Hematopoietic multipotent progenitor cell treated with erythropoietin and hydrocortisone succinate and interleukin-3 and kit ligand, for 4 days (in vitro differentiated cells): ENCODE measurements around the gene ARHGAP8.
A peak's percentile ranks its signal among the peaks of the same experiment; 100 is the strongest.
"Not testable (repeated sequence)": the region's sequence is repeated elsewhere in the genome, so short reads cannot be mapped to it uniquely, and the experiment has no call there.

Experiments
- DNase-seq: peaks from one replicate; pipeline ENCODE4 v3.0.0-alpha.2; 2015

ARHGAP8 gene

DNA sequence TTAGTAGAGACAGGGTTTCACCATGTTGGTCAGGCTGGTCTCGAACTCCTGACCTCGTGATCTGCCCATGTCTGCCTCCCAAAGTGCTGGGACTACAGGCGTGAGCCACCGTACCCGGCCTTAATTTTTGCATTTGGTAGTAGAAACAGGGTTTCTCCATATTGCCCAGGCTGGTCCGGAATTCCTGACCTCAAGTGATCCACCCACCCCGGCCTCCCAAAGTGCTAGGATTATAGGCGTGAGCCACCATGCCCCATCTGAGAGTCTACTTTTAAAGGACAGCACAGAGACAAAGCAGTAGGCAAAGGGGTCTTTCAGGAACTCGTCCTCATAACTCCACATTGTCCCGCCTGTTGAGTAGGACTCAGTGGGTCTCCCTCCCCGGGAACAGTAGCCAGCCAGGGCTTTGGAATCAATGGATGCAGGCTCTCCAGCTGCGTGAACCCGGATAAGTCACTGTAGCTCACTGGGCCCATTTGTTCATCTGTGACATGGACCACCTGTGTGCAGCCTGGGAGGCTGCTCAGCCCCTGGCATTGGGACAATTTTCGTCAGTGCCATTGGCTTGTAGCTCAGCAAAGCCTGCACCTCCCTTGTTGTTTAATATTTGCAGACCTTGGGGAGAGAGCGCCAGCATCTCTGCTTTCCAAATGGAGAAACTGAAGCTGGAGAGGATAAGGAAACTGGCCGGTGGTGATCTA, 86.1 kb downstream of the ARHGAP8 start:
- DNase-seq, result no peak

DNA sequence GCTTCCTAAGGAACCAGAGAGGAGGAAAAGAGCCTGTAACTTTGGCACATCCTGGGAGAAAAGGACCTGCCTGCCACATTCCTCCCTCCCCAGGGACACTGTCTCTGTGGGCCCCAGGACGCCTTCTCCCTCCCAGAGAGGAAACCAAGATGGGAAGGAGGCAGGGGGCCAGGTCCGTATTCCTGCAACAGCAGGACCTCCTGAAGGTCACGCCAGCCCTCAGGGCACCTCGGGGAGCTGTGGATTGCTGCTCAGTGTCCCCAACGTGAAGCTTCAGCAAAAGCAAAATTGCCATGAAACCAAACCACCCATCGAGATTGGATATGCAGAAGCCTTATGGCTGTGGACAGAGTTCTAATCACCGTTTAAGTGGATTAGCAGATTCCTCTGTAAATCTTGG, 86.7 kb downstream of the ARHGAP8 start:
- no peak for DNase-seq

DNA sequence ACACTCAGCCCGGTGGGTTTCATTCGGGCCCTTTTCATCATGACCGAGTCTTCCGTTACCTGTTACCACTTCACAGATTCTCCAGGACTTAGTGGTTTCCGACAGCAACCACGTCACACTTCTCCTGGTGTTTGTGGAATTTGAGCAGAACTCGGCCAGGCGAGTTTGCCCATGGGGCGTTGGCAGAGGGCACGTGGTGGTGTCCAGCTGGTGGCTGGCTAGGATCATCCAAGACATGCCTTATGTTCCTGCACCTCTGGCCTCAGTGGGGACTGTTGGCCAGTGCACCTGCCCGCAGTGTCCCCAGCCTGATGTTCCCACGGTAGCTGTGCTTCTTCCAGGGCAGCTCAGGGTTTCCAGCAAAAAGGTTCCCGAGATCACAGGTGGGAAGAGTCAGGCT, 87.3 kb downstream of the ARHGAP8 start:
- no peak for DNase-seq

DNA sequence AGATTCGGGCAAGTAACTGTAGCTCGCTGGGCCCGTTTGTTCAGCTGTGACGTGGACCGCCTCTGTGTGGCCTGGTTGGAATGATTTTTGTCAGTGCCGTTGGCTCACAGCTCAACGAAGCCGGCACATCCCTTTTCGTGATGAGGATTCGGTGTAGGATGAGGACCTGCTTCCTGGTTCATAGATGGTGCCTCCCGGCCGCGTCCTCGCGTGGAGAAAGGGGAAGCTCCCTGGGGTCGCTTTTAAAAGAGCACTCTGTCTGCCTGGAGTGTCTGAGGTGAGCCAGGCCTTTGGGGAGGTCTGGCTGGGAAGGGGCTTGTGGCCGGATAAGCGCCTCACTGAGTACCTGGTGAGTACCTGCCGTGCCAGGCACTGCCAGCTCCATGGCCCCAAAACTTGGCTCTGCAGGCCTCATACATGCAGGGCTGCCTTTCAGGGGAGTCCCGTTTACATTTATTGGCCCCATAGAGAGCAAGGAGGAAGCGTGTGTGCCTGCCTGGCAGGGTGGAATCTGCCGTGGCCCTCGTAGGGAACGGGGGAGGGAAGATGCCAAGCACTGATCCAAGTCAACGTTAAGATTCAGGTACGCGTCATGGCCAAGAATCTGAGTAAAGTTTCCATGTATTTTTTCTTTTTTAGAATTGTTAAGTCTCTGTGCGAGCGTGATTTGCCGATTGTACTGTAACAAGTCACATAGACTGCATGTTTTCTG, 88.4 kb downstream of the ARHGAP8 start:
- no peak for DNase-seq

- no peak for DNase-seq
Observed at GRCh38 chr22:44842417-44842816, 90.0 kb downstream of the ARHGAP8 start.

DNA sequence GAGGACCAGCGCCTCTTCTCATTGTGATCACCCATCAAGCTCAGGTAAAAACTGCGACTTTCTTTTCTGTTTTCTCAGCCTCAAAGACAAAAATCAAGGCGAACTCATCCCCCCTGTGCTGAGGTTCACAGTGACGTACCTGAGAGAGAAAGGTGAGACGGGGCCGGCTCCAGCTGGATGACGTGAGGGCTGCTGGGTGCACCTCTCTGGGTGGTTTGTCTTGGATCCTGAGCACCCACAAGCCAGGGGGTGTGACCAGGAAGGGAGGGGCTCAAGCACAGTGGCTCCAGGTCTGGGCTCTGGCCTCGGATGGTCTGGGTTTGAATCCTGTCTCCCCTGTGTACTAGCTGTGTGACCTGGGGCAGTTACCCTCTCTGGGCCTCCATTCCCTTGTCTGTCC, 92.8 kb downstream of the ARHGAP8 start:
- no peak for DNase-seq

- DNase-seq, result no peak
Observed at GRCh38 chr22:44845796-44846720, 93.7 kb downstream of the ARHGAP8 start.

GRCh38 chr22:44846726-44847275, 94.4 kb downstream of the ARHGAP8 start:
- DNase-seq, result no peak

- no peak for DNase-seq
Observed at GRCh38 chr22:44847380-44847779, 95.0 kb downstream of the ARHGAP8 start.

- no peak for DNase-seq
Observed at GRCh38 chr22:44847892-44848291, 95.5 kb downstream of the ARHGAP8 start.

DNA sequence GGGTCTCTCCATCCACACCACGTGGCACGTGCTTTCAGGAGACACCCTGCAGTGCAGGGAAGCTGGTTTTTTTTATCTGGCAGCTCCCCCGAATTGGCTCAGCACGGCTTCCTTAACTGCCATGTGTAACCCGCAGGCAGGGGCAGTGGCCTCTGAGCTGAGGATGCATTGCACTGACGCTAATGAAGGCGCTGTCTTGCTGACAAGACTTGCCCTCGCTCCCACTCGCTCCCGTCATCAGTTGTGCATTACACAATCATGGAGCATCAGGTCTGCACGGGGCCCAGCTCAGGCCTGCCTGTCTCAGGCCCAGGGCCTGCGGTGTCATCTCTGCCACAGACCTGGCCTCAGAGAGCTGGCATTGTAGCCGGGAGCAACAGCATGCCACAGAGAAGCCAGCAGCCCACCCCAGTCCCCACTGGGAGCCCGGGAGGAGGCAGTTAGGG, 95.9 kb downstream of the ARHGAP8 start:
- DNase-seq, result no peak

DNA sequence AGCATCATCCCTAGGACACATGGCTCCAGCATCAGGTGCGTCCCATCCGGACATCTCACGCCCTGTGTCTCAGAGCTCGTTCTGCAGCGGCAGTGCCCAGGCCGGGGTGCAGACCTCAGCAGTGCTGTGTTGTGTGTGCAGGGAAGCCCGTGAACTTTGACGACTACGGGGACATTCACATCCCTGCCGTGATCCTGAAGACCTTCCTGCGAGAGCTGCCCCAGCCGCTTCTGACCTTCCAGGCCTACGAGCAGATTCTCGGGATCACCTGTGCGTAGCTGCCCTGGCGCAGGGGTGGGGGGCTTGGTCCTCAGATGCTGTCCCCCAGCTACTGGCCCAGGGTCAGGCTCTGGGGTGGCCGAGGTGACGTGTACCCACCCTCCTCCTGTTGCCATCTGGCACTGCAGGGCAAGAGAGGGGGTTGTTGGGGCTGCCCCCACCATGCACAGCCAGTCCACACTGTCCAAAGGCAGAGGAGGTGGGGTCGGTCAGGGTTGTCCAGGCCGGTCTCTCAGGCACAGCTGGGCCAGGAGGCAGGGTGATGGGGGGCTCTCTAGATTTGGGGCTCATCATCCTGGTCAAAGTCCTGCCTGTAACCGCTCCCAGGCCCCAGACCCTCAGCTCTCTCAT, 96.5 kb downstream of the ARHGAP8 start:
- DNase-seq, result no peak

DNA sequence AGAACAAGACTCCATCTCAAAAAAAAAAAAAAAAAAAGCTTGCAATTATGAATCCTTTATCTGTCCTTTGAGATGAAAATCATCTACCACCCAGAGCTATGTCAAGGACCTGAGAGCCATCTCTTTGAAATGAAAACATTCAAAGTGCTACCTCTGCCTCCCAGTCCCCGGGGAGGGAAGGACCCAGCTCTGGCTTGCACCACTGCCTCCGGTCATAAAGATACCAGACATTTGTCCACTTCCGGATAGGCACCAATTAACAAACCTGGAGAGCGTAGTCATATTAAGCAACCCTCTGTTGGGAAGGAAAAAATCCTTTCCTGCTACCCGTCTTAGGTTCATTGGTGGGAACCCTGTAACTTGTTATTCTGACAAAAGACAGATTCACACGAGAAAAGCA, 98.6 kb downstream of the ARHGAP8 start:
- DNase-seq, result no peak

- not testable (repeated sequence) for DNase-seq
Observed at GRCh38 chr22:44854641-44855040, 102.3 kb downstream of the ARHGAP8 start.

DNA sequence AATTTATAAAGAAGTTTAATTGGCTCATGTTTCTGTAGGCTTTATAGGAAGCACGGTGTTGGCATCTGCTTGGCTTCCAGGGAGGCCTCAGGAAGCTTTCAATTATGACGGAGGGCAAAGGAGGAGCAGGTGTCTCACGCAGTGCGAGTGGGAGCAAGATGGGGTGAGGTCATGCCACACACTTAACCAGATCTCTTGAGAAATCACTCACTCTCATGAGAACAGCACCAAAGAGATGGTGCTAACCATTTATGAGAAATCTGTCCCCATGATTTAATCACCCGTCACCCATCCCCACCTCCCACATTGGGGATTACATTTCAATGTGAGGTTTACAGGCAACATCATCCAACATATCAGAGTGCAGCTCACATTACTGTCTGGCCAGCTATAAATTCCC, 103.5 kb downstream of the ARHGAP8 start:
- DNase-seq, result no peak

DNA sequence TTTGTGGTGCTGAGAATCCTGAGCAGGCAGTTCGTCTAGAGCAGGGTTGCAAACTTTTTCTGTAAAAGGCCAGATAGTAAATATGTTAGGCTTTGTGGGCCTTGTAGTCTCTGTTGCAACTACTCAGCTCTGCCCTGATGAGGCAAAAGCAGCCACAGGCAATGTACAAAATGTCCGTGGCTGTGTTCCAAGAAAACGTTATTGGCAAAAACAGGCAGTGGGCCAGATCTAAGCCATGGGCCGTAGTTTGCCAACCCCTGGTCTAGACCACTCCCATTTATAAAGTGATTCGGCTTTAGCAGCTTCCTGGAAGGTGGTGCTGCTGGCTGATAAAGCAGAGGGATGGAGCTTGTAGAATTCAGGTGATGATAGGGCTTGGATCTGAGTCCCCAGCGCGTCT, 106.4 kb downstream of the ARHGAP8 start:
- peak; percentile 20 for DNase-seq

DNA sequence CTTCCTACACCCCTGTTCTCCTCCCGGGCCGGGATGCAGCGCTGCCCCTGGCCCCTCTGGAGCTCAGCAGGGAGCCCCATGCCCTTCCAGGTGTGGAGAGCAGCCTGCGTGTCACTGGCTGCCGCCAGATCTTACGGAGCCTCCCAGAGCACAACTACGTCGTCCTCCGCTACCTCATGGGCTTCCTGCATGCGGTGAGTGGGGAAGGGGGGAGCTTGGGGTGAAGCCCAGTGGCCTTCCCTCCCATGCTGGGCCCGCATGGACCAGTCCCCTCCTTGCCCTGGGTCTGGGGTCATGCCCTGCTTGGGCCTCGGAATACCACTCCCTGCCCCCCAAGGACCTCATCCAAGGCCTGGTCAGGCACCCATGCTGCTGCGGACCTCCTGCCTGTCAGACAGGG, 107.3 kb downstream of the ARHGAP8 start:
- DNase-seq, result no peak

- DNase-seq, result no peak
Observed at GRCh38 chr22:44860311-44860710, 107.9 kb downstream of the ARHGAP8 start.

DNA sequence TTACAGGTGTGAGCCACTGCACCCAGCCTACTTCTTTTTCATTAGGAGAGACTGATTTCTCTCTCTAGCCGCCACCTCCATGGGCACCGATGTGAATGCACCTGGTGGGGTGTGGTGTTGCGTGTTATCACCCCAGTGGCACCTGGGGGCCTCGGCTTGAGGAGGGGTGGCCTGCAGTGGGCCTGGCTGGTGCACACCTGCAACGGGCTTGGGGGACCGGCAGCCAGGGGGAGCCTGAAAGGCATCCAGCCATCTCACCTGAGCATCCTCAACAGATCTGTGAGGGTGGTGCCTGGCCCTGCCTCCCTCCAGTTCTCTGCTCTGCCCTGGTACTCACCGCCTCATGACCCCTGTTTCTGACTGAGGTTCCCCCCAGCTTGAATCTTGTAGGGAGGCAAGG, 108.9 kb downstream of the ARHGAP8 start:
- no peak for DNase-seq

DNA sequence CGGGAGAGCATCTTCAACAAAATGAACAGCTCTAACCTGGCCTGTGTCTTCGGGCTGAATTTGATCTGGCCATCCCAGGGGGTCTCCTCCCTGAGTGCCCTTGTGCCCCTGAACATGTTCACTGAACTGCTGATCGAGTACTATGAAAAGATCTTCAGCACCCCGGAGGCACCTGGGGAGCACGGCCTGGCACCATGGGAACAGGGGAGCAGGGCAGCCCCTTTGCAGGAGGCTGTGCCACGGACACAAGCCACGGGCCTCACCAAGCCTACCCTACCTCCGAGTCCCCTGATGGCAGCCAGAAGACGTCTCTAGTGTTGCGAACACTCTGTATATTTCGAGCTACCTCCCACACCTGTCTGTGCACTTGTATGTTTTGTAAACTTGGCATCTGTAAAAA, 109.9 kb downstream of the ARHGAP8 start:
- no peak for DNase-seq

- peak; percentile 25 for DNase-seq
Observed at GRCh38 chr22:44862981-44863860, 110.8 kb downstream of the ARHGAP8 start.
